ENCODE data around the gene CNFN. TPM values are rescaled to one million over a fixed set of nuclear protein-coding genes. Genes with fewer than 3 reads are reported as not detected.

Gene CNFN
- total and polyA plus RNA-seq, 10 of the 15 experiments (the other 5 are each of a cell fraction or from before 2014, with no cell fraction given), result 0.60 TPM; not detected in 9

GRCh38 chr19:42433503-42434260, 43.6 kb upstream of the CNFN start:
- H4K20me1 ChIP-seq (ENCODE audit: control insufficient read depth, insufficient read depth), result no peaks in the 10 kb centered on the region
- SMC1A ChIA-PET (ENCODE audit: uncharacterized antibody, unreplicated experiment), result interaction anchor here (0.8 to 2.7 kb wide), 6 partner anchors 7 to 33 kb away, joined by 3 to 15 read pairs (median 4); no protein-coding TSS in a partner anchor
- CTCF ChIA-PET, result interaction anchor here (0.5 to 5.4 kb wide), 29 partner anchors 10 to 549 kb away, joined by 3 to 95 read pairs (median 3); partner anchors contain the start of gene CEACAM1
- in situ Hi-C loops (cut with MboI), result no loop called here
- RAD21 ChIA-PET (ENCODE audit: unreplicated experiment), result interaction anchor here (1.1 to 2.6 kb wide), 5 partner anchors 10 to 325 kb away, joined by 3 to 15 read pairs (median 4); no protein-coding TSS in a partner anchor
- intact Hi-C loops (cut with micrococcal nuclease; ENCODE audit: unreplicated experiment), result loop anchor here (1.0 to 10.0 kb wide), 2 partner anchors 13 to 329 kb away; no protein-coding TSS in a partner anchor
- H2AFZ ChIP-seq (ENCODE audit: control insufficient read depth, low read depth, low read length), result peak overlapping the region; percentile 81
- H3K4me2 ChIP-seq (ENCODE audit: control insufficient read depth, insufficient read depth), result no peak overlapping the region
- no peaks in the 10 kb centered on the region for H3K36me3 ChIP-seq (ENCODE audit: control insufficient read depth in 2 of 2, insufficient read depth in 2 of 2, low read length in 1 of 2)
- H3K9me3 ChIP-seq (replicated peaks; ENCODE audit: control insufficient read depth, insufficient read depth, low read length), result no peaks in the 10 kb centered on the region
- no peaks in the 10 kb centered on the region for H3K27me3 ChIP-seq (replicated peaks in 1 of 2; ENCODE audit: control insufficient read depth in 2 of 2, insufficient read depth in 2 of 2, low read length in 1 of 2)
- BruUV-seq (replicated peaks), result no TSS peak
- no peaks in the 10 kb centered on the region for H3K4me1 ChIP-seq (ENCODE audit: control insufficient read depth, insufficient read depth, low read length)
- no peak overlapping the region for H3K4me3 ChIP-seq
- DNase-seq (ENCODE audit: low read depth, low spot score) (no peak), FAIRE-seq (peak; percentile 74), ATAC-seq (peak; percentile 97)
- POLR2A ChIA-PET, result interaction anchor here (0.6 to 1.4 kb wide), 3 partner anchors 10 to 68 kb away, joined by 3 to 5 read pairs (median 5); no protein-coding TSS in a partner anchor
- no peak overlapping the region for H3K27ac ChIP-seq (ENCODE audit: control insufficient read depth, insufficient read depth)
- 13% methylated on average over 9 of the region's 9 CpGs for WGBS (ENCODE audit: insufficient coverage, insufficient replicate concordance, low lambda C conversion rate, missing lambda C conversion rate)
- no peaks in the 10 kb centered on the region for H3K79me2 ChIP-seq (ENCODE audit: control insufficient read depth, insufficient read depth, low read length)
- no peak overlapping the region for H3K9ac ChIP-seq (ENCODE audit: control insufficient read depth, insufficient read depth, low read length)
- TF ChIP-seq MEF2B (IDR thresholded peaks at IDR 0.05; ENCODE audit: partially characterized antibody, poor library complexity, severe bottlenecking) (no peak), ATF3 (IDR thresholded peaks at IDR 0.05; ENCODE audit: borderline replicate concordance, extremely low read depth, low read depth, low read length) (no peak), NR2F1 (conservative IDR thresholded peaks at IDR 0.05) (peak; percentile 89), FOS (IDR thresholded peaks at IDR 0.05; ENCODE audit: borderline replicate concordance, extremely low read depth, insufficient read length) (no peak), IKZF1 (conservative IDR thresholded peaks at IDR 0.05) (peak; percentile 48; the same call in 1 of the 2 replicates), RAD21 (IDR thresholded peaks at IDR 0.05; ENCODE audit: insufficient read depth, low read depth, low read length) (peak; percentile 83), CHD4 (IDR thresholded peaks at IDR 0.05) (no peak), NR2C2 (IDR thresholded peaks at IDR 0.05; ENCODE audit: borderline replicate concordance, control insufficient read depth, insufficient read length, low read depth) (peak; percentile 58), SRF (IDR thresholded peaks at IDR 0.05; ENCODE audit: low read depth in 2 of 2, low read length in 2 of 2) (0 out of 4 replicates have a peak, but pooled peaks of 1 of the 2 experiments have one; percentile 31), ZNF274 (IDR thresholded peaks at IDR 0.05; ENCODE audit: insufficient read depth, insufficient read length) (no peak), NR2C1 (IDR thresholded peaks at IDR 0.05) (peak; percentile 85), MAX (IDR thresholded peaks at IDR 0.05; ENCODE audit: low read depth, low read length) (no peak), HCFC1 (IDR thresholded peaks at IDR 0.05; ENCODE audit: low read length) (0 out of 2 replicates have a peak, but pooled peaks have one; percentile 18), ATF7 (IDR thresholded peaks at IDR 0.05; ENCODE audit: low read depth) (peak; percentile 39; the same call in 1 of the 2 replicates), SUPT20H (IDR thresholded peaks at IDR 0.05; ENCODE audit: borderline replicate concordance, control insufficient read depth, low read depth, low read length) (no peak), CTCF (IDR thresholded peaks at IDR 0.05 in 2 of 3, conservative IDR thresholded peaks at IDR 0.05 in 1 of 3; ENCODE audit: control insufficient read depth in 2 of 3, extremely low read depth in 1 of 3, insufficient read depth in 1 of 3, low read depth in 3 of 3, low read length in 3 of 3) (peak; percentile 91 to 95 (median 93)), NBN (IDR thresholded peaks at IDR 0.05) (0 out of 2 replicates have a peak, but pooled peaks have one; percentile 29), SMC3 (IDR thresholded peaks at IDR 0.05; ENCODE audit: borderline replicate concordance, low read length) (peak; percentile 61), GATAD2B (conservative IDR thresholded peaks at IDR 0.05; ENCODE audit: low read depth) (0 out of 2 replicates have a peak, but pooled peaks have one; percentile 24), IKZF2 (IDR thresholded peaks at IDR 0.05) (0 out of 4 replicates have a peak, but pooled peaks of 1 of the 2 experiments have one; percentile 9), FOXK2 (IDR thresholded peaks at IDR 0.05) (peak; percentile 45; the same call in 1 of the 2 replicates), PML (IDR thresholded peaks at IDR 0.05; ENCODE audit: low read length) (no peak)

Measured in GM12878 (cell line).